Osteocyte (in vitro differentiated cells): Measurements from ENCODE around the gene MBOAT7. TPM values are rescaled to one million over a fixed set of nuclear protein-coding genes. Genes with fewer than 3 reads are reported as not detected.
A peak's percentile ranks its signal among the peaks of the same experiment; 100 is the strongest.

Experiments used
- DNase-seq: peaks from one replicate; pipeline ENCODE4 v3.0.0; 2021; ENCODE audit warnings: mixed read lengths; ENCODE audit not compliant: unreplicated experiment; ENCODE audit errors: extremely low spot score
- H3K27ac Mint-ChIP-seq: one replicate; pipeline ENCODE4 v1.8.0; 2021; ENCODE audit warnings: mild to moderate bottlenecking, mixed read lengths; ENCODE audit not compliant: unreplicated experiment
- H3K27me3 Mint-ChIP-seq: one replicate; pipeline ENCODE4 v1.8.0; 2021; ENCODE audit warnings: mixed read lengths; ENCODE audit not compliant: unreplicated experiment
- H3K36me3 Mint-ChIP-seq: one replicate; pipeline ENCODE4 v1.8.0; 2021; ENCODE audit warnings: mixed read lengths; ENCODE audit not compliant: unreplicated experiment
- H3K4me1 Mint-ChIP-seq: one replicate; pipeline ENCODE4 v1.8.0; 2021; ENCODE audit warnings: mixed read lengths; ENCODE audit not compliant: unreplicated experiment
- H3K4me3 Mint-ChIP-seq: one replicate; pipeline ENCODE4 v1.8.0; 2021; ENCODE audit warnings: mild to moderate bottlenecking, moderate library complexity, mixed read lengths; ENCODE audit not compliant: unreplicated experiment
- H3K9me3 Mint-ChIP-seq: one replicate; pipeline ENCODE4 v1.8.0; 2021; ENCODE audit warnings: mixed read lengths; ENCODE audit not compliant: unreplicated experiment
- total RNA-seq: library from RNA; stranded (reverse); gene quantifications from 2 replicates; pipeline ENCODE4 v1.2.1, GENCODE V29; 2021
- TF ChIP-seq, protein P1 (sequence below): fragments of 200-600 bp; sonication (generic); IDR thresholded peaks from 2 replicates; pipeline ENCODE4 v1.5.0; 2021; ENCODE audit warnings: antibody characterized with exemption, mild to moderate bottlenecking, moderate library complexity

Gene MBOAT7
- total RNA-seq, 1 donor from 2014 or later = 85.2 TPM

DNA sequence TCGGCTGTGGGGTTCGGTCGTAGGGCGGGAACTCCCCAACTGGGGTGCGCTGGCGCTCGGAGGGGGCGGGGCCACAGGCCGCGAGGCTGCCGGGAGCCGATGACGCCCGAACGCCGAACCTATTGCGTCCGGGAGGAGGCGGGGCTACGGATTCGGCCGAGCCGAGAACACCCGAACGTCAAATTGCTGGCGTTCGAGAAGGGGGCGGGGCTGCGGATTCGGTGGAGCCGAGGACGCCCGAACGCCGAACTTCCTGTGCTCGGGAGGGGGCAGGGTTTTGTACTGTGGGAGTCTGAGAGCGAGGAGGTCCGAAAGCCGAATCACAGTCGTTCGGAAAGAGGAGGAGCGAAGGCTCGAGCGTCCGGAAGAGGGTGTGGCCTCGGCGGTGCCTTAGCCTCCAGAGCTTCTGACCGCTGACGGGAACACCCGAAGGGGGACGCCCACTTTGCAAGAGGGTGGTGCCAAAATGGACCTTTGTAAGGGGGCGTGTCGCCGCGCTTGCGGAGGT, 1.2 kb upstream of the MBOAT7 start:
- H3K9me3 Mint-ChIP-seq = no peaks in the 10 kb centered on the region
- TF ChIP-seq, protein P1, sequence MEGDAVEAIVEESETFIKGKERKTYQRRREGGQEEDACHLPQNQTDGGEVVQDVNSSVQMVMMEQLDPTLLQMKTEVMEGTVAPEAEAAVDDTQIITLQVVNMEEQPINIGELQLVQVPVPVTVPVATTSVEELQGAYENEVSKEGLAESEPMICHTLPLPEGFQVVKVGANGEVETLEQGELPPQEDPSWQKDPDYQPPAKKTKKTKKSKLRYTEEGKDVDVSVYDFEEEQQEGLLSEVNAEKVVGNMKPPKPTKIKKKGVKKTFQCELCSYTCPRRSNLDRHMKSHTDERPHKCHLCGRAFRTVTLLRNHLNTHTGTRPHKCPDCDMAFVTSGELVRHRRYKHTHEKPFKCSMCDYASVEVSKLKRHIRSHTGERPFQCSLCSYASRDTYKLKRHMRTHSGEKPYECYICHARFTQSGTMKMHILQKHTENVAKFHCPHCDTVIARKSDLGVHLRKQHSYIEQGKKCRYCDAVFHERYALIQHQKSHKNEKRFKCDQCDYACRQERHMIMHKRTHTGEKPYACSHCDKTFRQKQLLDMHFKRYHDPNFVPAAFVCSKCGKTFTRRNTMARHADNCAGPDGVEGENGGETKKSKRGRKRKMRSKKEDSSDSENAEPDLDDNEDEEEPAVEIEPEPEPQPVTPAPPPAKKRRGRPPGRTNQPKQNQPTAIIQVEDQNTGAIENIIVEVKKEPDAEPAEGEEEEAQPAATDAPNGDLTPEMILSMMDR = no peak
- H3K27ac Mint-ChIP-seq = peak overlapping the region; percentile 100
- peak; percentile 100 for DNase-seq
- peak overlapping the region; percentile 93 for H3K4me3 Mint-ChIP-seq
- no peaks in the 10 kb centered on the region for H3K27me3 Mint-ChIP-seq
- peaks cover 35% of the 10 kb centered on the region for H3K4me1 Mint-ChIP-seq
- peaks cover 17% of the 10 kb centered on the region for H3K36me3 Mint-ChIP-seq

DNA sequence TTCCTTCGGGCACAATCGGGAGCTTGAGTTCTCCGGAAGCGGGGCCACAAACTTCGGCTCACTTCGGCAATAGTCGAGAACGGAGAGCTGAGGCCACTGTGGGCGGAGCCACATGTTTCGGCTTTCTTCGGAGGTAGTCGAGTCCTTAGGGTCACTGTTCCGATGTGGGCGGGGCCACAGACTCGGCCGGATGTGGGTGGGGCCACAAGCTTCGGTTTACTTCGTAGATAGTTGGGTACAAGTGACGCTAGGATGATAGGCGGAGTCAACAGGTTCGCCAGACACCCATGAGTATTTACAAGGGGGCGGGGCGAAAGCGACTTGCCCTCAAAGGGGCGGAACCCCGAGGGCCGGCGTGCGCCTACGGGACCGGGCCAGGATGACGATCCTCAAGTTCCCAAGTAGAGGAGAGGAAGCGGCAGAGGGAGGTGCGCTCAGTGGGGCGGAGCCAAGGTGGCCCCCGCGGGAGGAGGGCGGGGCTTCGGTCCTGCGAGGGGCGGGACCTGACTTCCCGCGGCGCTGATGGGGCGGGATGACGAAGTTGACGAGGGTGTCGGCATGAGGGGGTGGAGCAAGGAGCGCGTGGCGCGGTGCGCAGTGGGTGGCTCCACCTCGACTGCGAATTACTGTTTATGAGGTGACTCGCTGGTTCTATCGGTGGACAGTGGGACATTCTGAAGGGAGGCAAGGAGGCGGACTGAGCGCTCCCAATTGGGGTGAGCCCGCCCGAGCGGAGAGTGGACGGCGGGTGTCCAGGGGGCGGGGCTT, 539 bp upstream of the MBOAT7 start:
- Mint-ChIP-seq H3K36me3 (peaks cover 12% of the 10 kb centered on the region), H3K9me3 (no peaks in the 10 kb centered on the region), H3K27ac (peak overlapping the region; percentile 100), H3K4me1 (peaks cover 35% of the 10 kb centered on the region), H3K4me3 (peak overlapping the region; percentile 93), H3K27me3 (no peaks in the 10 kb centered on the region)
- DNase-seq = peak; percentile 100
- TF ChIP-seq, protein P1 = no peak

DNA sequence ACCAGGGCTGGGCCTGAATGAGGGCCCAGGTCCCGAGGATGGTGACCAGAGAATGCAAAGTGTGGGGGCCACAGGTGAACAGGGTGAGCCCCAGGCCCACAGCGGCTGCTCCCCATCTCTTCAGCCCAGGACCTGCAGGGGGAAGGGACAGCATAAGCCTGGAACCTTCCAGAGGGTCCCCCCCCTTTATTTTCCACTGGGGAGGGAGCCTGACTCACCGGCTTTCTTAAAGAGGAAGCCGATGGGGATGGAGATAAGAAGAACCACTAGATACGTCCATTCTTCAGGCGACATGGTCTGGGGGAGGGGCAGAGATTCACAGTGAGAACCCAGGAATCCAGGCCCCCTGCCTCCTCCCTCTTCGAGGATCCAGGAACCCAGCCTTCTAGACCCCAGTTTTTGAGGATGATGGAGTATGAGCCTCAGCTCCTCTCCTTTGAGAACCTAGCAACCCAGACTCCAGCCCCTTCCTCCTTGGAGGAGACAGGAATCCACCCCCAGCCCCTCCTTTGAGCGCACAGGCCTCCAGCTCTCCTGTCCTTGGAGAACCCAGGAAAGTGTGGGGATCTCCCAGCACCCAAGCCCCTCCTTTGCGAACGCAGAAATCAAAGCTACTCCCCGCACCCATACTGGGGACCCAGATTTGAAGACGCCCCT, 1.0 kb downstream of the MBOAT7 start:
- H3K27me3 Mint-ChIP-seq = no peaks in the 10 kb centered on the region
- DNase-seq = no peak

DNA sequence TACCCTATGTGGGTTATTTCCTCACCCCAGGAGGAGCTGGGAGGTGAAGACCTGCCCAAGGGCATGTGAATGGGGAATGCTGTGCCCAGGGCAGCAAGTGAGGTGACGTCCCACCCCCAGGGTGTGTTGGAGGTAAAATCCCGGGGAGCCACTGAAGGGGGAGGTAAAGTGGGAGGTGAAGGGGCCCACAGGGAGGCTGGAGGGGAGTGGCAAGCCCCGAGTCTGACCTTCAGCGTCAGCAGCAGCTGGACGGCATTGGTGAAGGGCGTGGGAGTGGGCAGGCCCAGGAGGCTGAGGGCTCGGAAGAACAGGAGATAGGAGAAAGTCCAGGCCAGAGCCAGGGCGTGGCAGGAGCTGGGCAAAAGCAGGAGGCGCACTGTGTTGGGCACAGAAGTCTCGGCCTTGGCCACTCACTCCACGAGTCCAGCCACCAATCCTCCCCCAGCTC, 2.4 kb downstream of the MBOAT7 start:
- Mint-ChIP-seq H3K4me1 (peaks cover 20% of the 10 kb centered on the region), H3K27ac (no peak overlapping the region), H3K27me3 (no peaks in the 10 kb centered on the region), H3K9me3 (no peaks in the 10 kb centered on the region), H3K4me3 (peak overlapping the region; percentile 54), H3K36me3 (peaks cover 1% of the 10 kb centered on the region)
- no peak for DNase-seq
- TF ChIP-seq, protein P1 = no peak

More for the DNA sequence above, 1.0 kb downstream of the MBOAT7 start:
- peaks cover 32% of the 10 kb centered on the region for H3K4me1 Mint-ChIP-seq
- no peaks in the 10 kb centered on the region for H3K9me3 Mint-ChIP-seq
- H3K36me3 Mint-ChIP-seq = peaks cover 6% of the 10 kb centered on the region
- peak overlapping the region; percentile 93 for H3K4me3 Mint-ChIP-seq
- H3K27ac Mint-ChIP-seq = peak overlapping the region; percentile 82
- TF ChIP-seq, protein P1 = no peak

DNA sequence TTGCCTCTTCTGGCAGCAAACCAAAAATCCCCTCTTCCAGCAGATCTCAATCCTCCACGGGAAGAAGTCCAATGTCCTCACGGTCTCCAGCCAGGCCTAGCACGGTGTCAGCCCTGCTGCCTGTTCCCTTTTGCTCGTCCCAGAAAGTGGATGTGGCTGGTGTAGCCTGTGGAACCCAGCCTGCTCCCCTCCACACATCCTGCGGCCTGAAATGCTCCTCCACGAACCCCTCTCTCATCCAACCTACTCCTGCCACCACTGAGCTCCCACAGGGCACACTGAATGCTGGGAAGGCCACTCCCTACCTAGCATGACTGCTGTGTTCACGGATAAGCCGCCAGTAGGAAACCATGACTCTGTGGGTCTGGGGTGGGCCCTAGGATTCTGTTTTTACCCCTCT, 3.0 kb downstream of the MBOAT7 start:
- DNase-seq = no peak
- H3K27ac Mint-ChIP-seq = no peak overlapping the region
- H3K4me3 Mint-ChIP-seq = no peak overlapping the region
- peaks cover 15% of the 10 kb centered on the region for H3K4me1 Mint-ChIP-seq
- no peaks in the 10 kb centered on the region for H3K27me3 Mint-ChIP-seq
- no peaks in the 10 kb centered on the region for H3K9me3 Mint-ChIP-seq
- no peaks in the 10 kb centered on the region for H3K36me3 Mint-ChIP-seq
- TF ChIP-seq, protein P1 = no peak
